Esophagus muscularis mucosa (tissue), 4 donors: Measurements from ENCODE around the gene MYD88. TPM values are rescaled to one million over a fixed set of nuclear protein-coding genes. Genes with fewer than 3 reads are reported as not detected.
A peak's percentile ranks its signal among the peaks of the same experiment; 100 is the strongest.

Experiments
- DNase-seq: peaks from one replicate; pipeline ENCODE4 v3.0.0-alpha.2; 2017; ENCODE audit errors: extremely low spot score
- H3K27ac ChIP-seq, 4 donors: fragments of 200-600 bp; sonication (generic); replicated peaks in 1 of 4; 1 replicate in 3 of 4; 2 replicates in 1 of 4; pipeline ENCODE4 v1.5.1; 2016 to 2019; ENCODE audit warnings: mild to moderate bottlenecking in 1 of 4
- H3K27me3 ChIP-seq, 4 donors: fragments of 200-600 bp; sonication (generic); one replicate each; pipeline versions ENCODE4 v1.5.1 to v1.6.0; 2016 to 2019
- H3K36me3 ChIP-seq, 4 donors: fragments of 200-600 bp; sonication (generic); one replicate each; pipeline ENCODE4 v1.5.1; 2016 to 2019
- H3K4me1 ChIP-seq, 4 donors: fragments of 200-600 bp; sonication (generic); one replicate each; pipeline ENCODE4 v1.5.1; 2016 to 2019
- H3K4me3 ChIP-seq, 4 donors: fragments of 200-600 bp; sonication (generic); 1 replicate in 2 of 4; 2 replicates in 2 of 4; pipeline ENCODE4 v1.5.1; 2016 to 2019; ENCODE audit warnings: mild to moderate bottlenecking in 4 of 4, moderate library complexity in 1 of 4
- H3K9me3 ChIP-seq, 4 donors: fragments of 200-600 bp; sonication (generic); 1 replicate in 3 of 4; 2 replicates in 1 of 4; pipeline ENCODE4 v1.5.1; 2016 to 2019
- CTCF ChIP-seq, 3 experiments: fragments of 200-600 bp in 2 of 3; fragments of 450-650 bp in 1 of 3; sonication (generic) in 2 of 3; IDR thresholded peaks; one replicate each; pipeline ENCODE4 v1.5.1; 2017 to 2019; ENCODE audit warnings: antibody characterized with exemption in 3 of 3, mild to moderate bottlenecking in 2 of 3, moderate library complexity in 1 of 3
- EP300 ChIP-seq: sonication (generic); formaldehyde crosslinking; IDR thresholded peaks from one replicate; pipeline ENCODE4 v1.6.1; 2017; ENCODE audit warnings: antibody characterized with exemption
- POLR2A ChIP-seq: fragments of 450-650 bp; IDR thresholded peaks from one replicate; pipeline ENCODE4 v1.6.1; 2017; ENCODE audit warnings: antibody characterized with exemption, moderate library complexity, mild to moderate bottlenecking, low read depth
- POLR2AphosphoS5 ChIP-seq, 2 donors: sonication (generic); formaldehyde crosslinking; IDR thresholded peaks; one replicate each; pipeline ENCODE4 v1.6.1; 2017; ENCODE audit warnings: antibody characterized with exemption in 2 of 2
- WGBS: methylation state at CpG from one replicate; pipeline ENCODE4 v1.1.5; 2018; 5-methylcytosine and 5-hydroxymethylcytosine counted together
- intact Hi-C: fragments of 100-400 bp; cut with DNase I; formaldehyde crosslinking; loops from one replicate; pipeline ENCODE4 v1.15.1; 2023
- total RNA-seq, 4 donors: library from RNA; depleted of rRNA; stranded (reverse); fragments of >200 nt; gene quantifications; one replicate each; pipeline versions ENCODE4 v1.1.0 to v1.2.1, GENCODE V29; 2016

The MYD88 gene
- 10 to 100 TPM; 21.2 to 38.6 (median 26.1) TPM for total RNA-seq

- peak; percentile 97 for DNase-seq
- peaks cover 29 to 59% (median 46%) of the 10 kb centered on the region in 4 donors for H3K4me1 ChIP-seq
- intact Hi-C loops = loop anchor here (2.0 to 5.0 kb wide), 3 partner anchors 26 to 314 kb away; partner anchors contain the start of genes ACVR2B and OXSR1
These were observed at the start of gene MYD88 for GRCh38 chr3:38138349-38139190. Gene MYD88 (plus strand): TSS chr3:38138661. CDS start chr3:38138701, 40 bp downstream.

GRCh38 chr3:38089163-38089562, 49.3 kb upstream of the MYD88 start:
- WGBS = 94% methylated on average over 2 of the region's 2 CpGs
- no peak for DNase-seq
- no peak overlapping the region for H3K4me3 ChIP-seq
- no peaks in the 10 kb centered on the region for H3K4me1 ChIP-seq
- H3K9me3 ChIP-seq = peaks cover 0 to 21% (median 0%) of the 10 kb centered on the region in 4 donors
- intact Hi-C loops = no loop called here
- no peaks in the 10 kb centered on the region for H3K27me3 ChIP-seq
- TF ChIP-seq CTCF (IDR thresholded peaks at IDR 0.05) (no peak), EP300 (no peak), POLR2A (no peak), POLR2AphosphoS5 (IDR thresholded peaks at IDR 0.05) (no peak)
- H3K27ac ChIP-seq = no peak overlapping the region
- H3K36me3 ChIP-seq = no peaks in the 10 kb centered on the region

More at GRCh38 chr3:38138349-38139190, at the start of gene MYD88:
- H3K9me3 ChIP-seq = no peaks in the 10 kb centered on the region
- peak within 1 kb of the TSS; percentile 92 to 97 (median 94) for H3K27ac ChIP-seq
- H3K4me3 ChIP-seq = peak within 1 kb of the TSS; percentile 94 to 98 (median 94)
- under 1% methylated on average over 15 of the region's 65 CpGs for WGBS
- TF ChIP-seq POLR2A (no peak), POLR2AphosphoS5 (IDR thresholded peaks at IDR 0.05) (peak; percentile 56 to 80), CTCF (IDR thresholded peaks at IDR 0.05) (no peak), EP300 (no peak)
- H3K36me3 ChIP-seq = peaks cover 0 to 42% (median 33%) of the 10 kb centered on the region in 4 donors
- H3K27me3 ChIP-seq = no peaks in the 10 kb centered on the region

- WGBS = 80% methylated on average over 3 of the region's 3 CpGs
- no peak overlapping the region for H3K4me3 ChIP-seq
These were observed 48.0 kb upstream of the MYD88 start for GRCh38 chr3:38090453-38090852.

GRCh38 chr3:38094999-38095398, 43.5 kb upstream of the MYD88 start:
- TF ChIP-seq EP300 (no peak), CTCF (IDR thresholded peaks at IDR 0.05) (no peak), POLR2A (no peak)
- 90% methylated on average over 3 of the region's 3 CpGs for WGBS
- H3K9me3 ChIP-seq = no peaks in the 10 kb centered on the region
- no peak overlapping the region for H3K4me3 ChIP-seq
- H3K27ac ChIP-seq = no peak overlapping the region
- intact Hi-C loops = no loop called here
- DNase-seq = no peak
- no peaks in the 10 kb centered on the region for H3K27me3 ChIP-seq
- H3K36me3 ChIP-seq = no peaks in the 10 kb centered on the region
- no peaks in the 10 kb centered on the region for H3K4me1 ChIP-seq

More at GRCh38 chr3:38090453-38090852, 48.0 kb upstream of the MYD88 start:
- DNase-seq = no peak
- intact Hi-C loops = no loop called here
- Histone ChIP-seq H3K4me1 (no peaks in the 10 kb centered on the region), H3K27me3 (no peaks in the 10 kb centered on the region), H3K36me3 (no peaks in the 10 kb centered on the region), H3K27ac (no peak overlapping the region), H3K9me3 (peaks cover 0 to 10% (median 0%) of the 10 kb centered on the region in 4 donors)
- no peak for TF ChIP-seq EP300
- TF ChIP-seq CTCF (IDR thresholded peaks at IDR 0.05) = no peak
- no peak for TF ChIP-seq POLR2A
- TF ChIP-seq POLR2AphosphoS5 (IDR thresholded peaks at IDR 0.05) = no peak
